ENCODE results near the gene SLC28A1. TPM values are rescaled to one million over a fixed set of nuclear protein-coding genes. Genes with fewer than 3 reads are reported as not detected.

Gene SLC28A1
- total RNA-seq, 1 experiment from 2014 or later, result 0.13 TPM

DNA sequence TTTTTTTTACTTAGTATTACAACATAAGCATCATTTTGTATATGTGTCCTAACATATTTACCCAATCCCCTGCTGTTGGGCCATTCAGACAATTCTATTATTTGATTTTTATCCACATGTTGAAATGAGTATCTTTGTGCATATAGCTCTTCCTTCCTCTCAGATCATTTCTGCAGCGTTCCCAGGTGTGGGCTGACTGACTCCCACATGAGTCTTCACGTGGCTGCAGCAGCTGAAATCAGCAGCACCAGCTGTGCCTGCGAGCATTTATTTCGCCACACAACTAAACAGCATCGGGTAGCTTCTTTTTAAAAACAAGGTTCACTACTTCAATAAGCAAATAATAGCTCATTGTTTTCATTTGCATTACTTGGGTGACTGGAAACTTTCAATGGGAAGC lies 52.7 kb downstream of the SLC28A1 start:
- Histone ChIP-seq H3K27ac (ENCODE audit: insufficient read length, low read depth, low read length) (no peak overlapping the region), H2BK20ac (ENCODE audit: low read depth, low read length, poor library complexity, severe bottlenecking) (no peak overlapping the region), H3K23me2 (ENCODE audit: insufficient read length, low read depth, low read length, poor library complexity, severe bottlenecking) (no peaks in the 10 kb centered on the region), H4K5ac (ENCODE audit: insufficient read length, low read depth, low read length) (no peak overlapping the region), H3K23ac (ENCODE audit: insufficient read length, low read depth, low read length) (no peak overlapping the region), H3K79me1 (ENCODE audit: insufficient read depth, low read depth, low read length, poor library complexity, severe bottlenecking) (no peaks in the 10 kb centered on the region), H3K4me2 (ENCODE audit: insufficient read depth, insufficient read length, low read length) (no peak overlapping the region), H3K4ac (ENCODE audit: low read depth, low read length) (no peak overlapping the region), H4K20me1 (ENCODE audit: control insufficient read depth, insufficient read depth, insufficient read length) (no peaks in the 10 kb centered on the region), H4K91ac (ENCODE audit: insufficient read length, low read depth, low read length) (no peak overlapping the region), H3K4me1 (ENCODE audit: insufficient read depth, low read length) (no peaks in the 10 kb centered on the region), H2AFZ (ENCODE audit: low read length) (no peak overlapping the region), H3K27me3 (ENCODE audit: insufficient read depth, low read length) (no peaks in the 10 kb centered on the region), H2BK12ac (ENCODE audit: insufficient read length, low read depth, low read length) (no peak overlapping the region), H3K79me2 (ENCODE audit: insufficient read depth, low read length) (no peaks in the 10 kb centered on the region), H2BK15ac (ENCODE audit: low read depth, low read length) (no peak overlapping the region), H3K56ac (ENCODE audit: insufficient read length, low read depth, low read length) (no peak overlapping the region), H3K18ac (ENCODE audit: insufficient read length, low read depth, low read length) (no peak overlapping the region), H3K9ac (ENCODE audit: extremely low read depth, insufficient read length, low read length) (no peak overlapping the region), H2BK120ac (ENCODE audit: low read depth, low read length, poor library complexity, severe bottlenecking) (no peak overlapping the region), H3K9me3 (ENCODE audit: control insufficient read depth, low read depth, low read length) (no peaks in the 10 kb centered on the region), H2BK5ac (ENCODE audit: insufficient read length, low read length) (no peak overlapping the region), H4K8ac (replicated peaks; ENCODE audit: insufficient read length, low read depth, low read length) (no peak overlapping the region), H3T11ph (ENCODE audit: low read length) (no peak overlapping the region), H2AK5ac (ENCODE audit: insufficient read length, low read length) (no peak overlapping the region), H3K14ac (ENCODE audit: insufficient read depth, low read length) (no peak overlapping the region)
- Mint-ChIP-seq H3K4me1 (peaks cover 3% of the 10 kb centered on the region in 2 experiments; a peak in 2 of 4 replicates), H3K4me3 (no peak overlapping the region), H3K27me3 (ENCODE audit: low read depth) (0 out of 2 replicates have a peak, but pooled peaks cover 1% of the 10 kb centered on the region), H3K36me3 (ENCODE audit: insufficient read depth in 1 of 3, low read depth in 3 of 3) (no peaks in the 10 kb centered on the region), H3K27ac (no peak overlapping the region; a peak in 2 of 7 replicates), H3K9me3 (no peaks in the 10 kb centered on the region; a peak in 1 of 5 replicates)
- no peak for DNase-seq
- no CpG with 5 or more reads among the region's 5 CpGs for WGBS (ENCODE audit: extremely low coverage, insufficient read length, low lambda C conversion rate)
- TF ChIP-seq, protein P1, sequence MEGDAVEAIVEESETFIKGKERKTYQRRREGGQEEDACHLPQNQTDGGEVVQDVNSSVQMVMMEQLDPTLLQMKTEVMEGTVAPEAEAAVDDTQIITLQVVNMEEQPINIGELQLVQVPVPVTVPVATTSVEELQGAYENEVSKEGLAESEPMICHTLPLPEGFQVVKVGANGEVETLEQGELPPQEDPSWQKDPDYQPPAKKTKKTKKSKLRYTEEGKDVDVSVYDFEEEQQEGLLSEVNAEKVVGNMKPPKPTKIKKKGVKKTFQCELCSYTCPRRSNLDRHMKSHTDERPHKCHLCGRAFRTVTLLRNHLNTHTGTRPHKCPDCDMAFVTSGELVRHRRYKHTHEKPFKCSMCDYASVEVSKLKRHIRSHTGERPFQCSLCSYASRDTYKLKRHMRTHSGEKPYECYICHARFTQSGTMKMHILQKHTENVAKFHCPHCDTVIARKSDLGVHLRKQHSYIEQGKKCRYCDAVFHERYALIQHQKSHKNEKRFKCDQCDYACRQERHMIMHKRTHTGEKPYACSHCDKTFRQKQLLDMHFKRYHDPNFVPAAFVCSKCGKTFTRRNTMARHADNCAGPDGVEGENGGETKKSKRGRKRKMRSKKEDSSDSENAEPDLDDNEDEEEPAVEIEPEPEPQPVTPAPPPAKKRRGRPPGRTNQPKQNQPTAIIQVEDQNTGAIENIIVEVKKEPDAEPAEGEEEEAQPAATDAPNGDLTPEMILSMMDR (conservative IDR thresholded peaks at IDR 0.05), result no peak

Data from H9 (cell line).